Heart left ventricle (tissue), 16 donors: ENCODE results near the gene JUND. TPM values are rescaled to one million over a fixed set of nuclear protein-coding genes. Genes with fewer than 3 reads are reported as not detected.

Experiments used
- ATAC-seq, 4 donors: fragments of 200-7000 bp; cut with Tn5 transposase; one replicate each; pipeline ENCODE4 v1.9.1; 2020 to 2022; ENCODE audit warnings: moderate library complexity in 4 of 4, mild to moderate bottlenecking in 3 of 4, moderate number of reproducible peaks in 1 of 4
- DNase-seq, 5 donors: peaks; one replicate each; pipeline ENCODE4 v3.0.0-alpha.2; 2020
- H3K27ac ChIP-seq, 12 donors: fragments of 200-600 bp; sonication (generic) in 4 of 12; one replicate each; pipeline versions ENCODE4 v1.5.0 to v1.8.0; 2016 to 2022; ENCODE audit warnings: mild to moderate bottlenecking in 2 of 12
- H3K27me3 ChIP-seq, 9 donors: fragments of 200-600 bp; sonication (generic) in 2 of 9; one replicate each; pipeline versions ENCODE4 v1.5.1 to v1.8.0; 2016 to 2022; ENCODE audit warnings: mild to moderate bottlenecking in 3 of 9
- H3K36me3 ChIP-seq, 9 donors: fragments of 200-600 bp; sonication (generic) in 2 of 9; one replicate each; pipeline versions ENCODE4 v1.5.0 to v1.8.0; 2018 to 2022; ENCODE audit warnings: mild to moderate bottlenecking in 2 of 9
- H3K4me1 ChIP-seq, 12 donors: fragments of 200-600 bp; sonication (generic) in 4 of 12; one replicate each; pipeline versions ENCODE4 v1.5.0 to v1.8.0; 2016 to 2022; ENCODE audit warnings: mild to moderate bottlenecking in 3 of 12
- H3K4me3 ChIP-seq, 12 donors: fragments of 200-600 bp; sonication (generic) in 4 of 12; one replicate each; pipeline versions ENCODE4 v1.5.0 to v1.8.0; 2017 to 2022; ENCODE audit warnings: mild to moderate bottlenecking in 9 of 12, moderate library complexity in 4 of 12
- H3K9me3 ChIP-seq, 12 donors: fragments of 200-600 bp; sonication (generic) in 4 of 12; one replicate each; pipeline versions ENCODE4 v1.5.0 to v1.8.0; 2016 to 2022; ENCODE audit warnings: mild to moderate bottlenecking in 1 of 12
- POLR2A ChIP-seq, 2 donors: fragments of 450-650 bp; IDR thresholded peaks; one replicate each; pipeline ENCODE4 v1.6.1; 2017; ENCODE audit warnings: antibody characterized with exemption in 2 of 2, mild to moderate bottlenecking in 2 of 2, moderate library complexity in 2 of 2
- WGBS, 4 donors: extraction: QIAGEN DNeasy Blood & Tissue Kit in 2 of 4; methylation state at CpG; one replicate each; pipeline versions ENCODE4 v1.1.5 to v1.1.7; 2013 to 2018; 5-methylcytosine and 5-hydroxymethylcytosine counted together
- intact Hi-C, 10 donors: fragments of 100-400 bp; cut with DNase I; formaldehyde crosslinking; loops; one replicate each; pipeline versions ENCODE4 v1.11.1 to v1.14.2; 2022
- polyA plus RNA-seq, 2 donors: library from polyadenylated mRNA; stranded (reverse); fragments of 200-250 nt; gene quantifications; one replicate each; pipeline ENCODE4 v1.2.3, GENCODE V29; 2013
- total RNA-seq, 9 donors: library from RNA; depleted of rRNA in 2 of 9; stranded (reverse); fragments of >200 nt in 2 of 9; fragmentation: NEBNext Ultra II Directional in 3 of 9; extraction: Animal tissue kit (Norgen Biotek cat#: 25700) in 3 of 9; gene quantifications; one replicate each; pipeline versions ENCODE4 v1.1.0 to v1.2.4, GENCODE V29; 2016 to 2023
- TF ChIP-seq, protein P1 (sequence below), 12 donors: fragments of 200-600 bp; sonication (generic) in 4 of 12; IDR thresholded peaks; one replicate each; pipeline versions ENCODE4 v1.5.0 to v1.8.0; 2018 to 2022; ENCODE audit warnings: antibody characterized with exemption in 12 of 12, mild to moderate bottlenecking in 5 of 12
- donor health status: ischemic (EF 13 %, LVEDD 7.1; RV severe dilation, severe dysfunction).
- donor health status: healthy with polysubstance abuse.
- donor health status: DM: no; HTN: yes; CAD: no.
- donor health status: DM: no; HTN: no; CAD: no.
- donor health status: ischemic (EF 25% LVEDD 6.9; RV normal size, moderate dysfunction).
- donor health status: ischemic (EF 25% LVEDD 5.7; RV mildly dilated, moderate dysfunction).
- donor health status: healthy.
- donor health status: DM: yes; HTN: yes; CAD: no.
- donor health status: ischemic (EF 35%, LVEDD 5.7; RV mildly dilated, moderate dysfunction).
- donor health status: nonischemic (EF 11% LVEDD 7.7; RV severe dilation, severe dysfunction).
- donor health status: DM: yes; HTN: yes; CAD: no.
- donor health status: PGD.
- donor health status: ischemic (EF 29% LVEDD 5.4; RV normal size, mild dysfunction).
- donor health status: nonischemic (EF 23%, LVEDD 6.1; RV moderate dilation, normal function).

JUND gene
- total and polyA plus RNA-seq, 11 donors, result 80.2 to 352 (median 137) TPM

DNA sequence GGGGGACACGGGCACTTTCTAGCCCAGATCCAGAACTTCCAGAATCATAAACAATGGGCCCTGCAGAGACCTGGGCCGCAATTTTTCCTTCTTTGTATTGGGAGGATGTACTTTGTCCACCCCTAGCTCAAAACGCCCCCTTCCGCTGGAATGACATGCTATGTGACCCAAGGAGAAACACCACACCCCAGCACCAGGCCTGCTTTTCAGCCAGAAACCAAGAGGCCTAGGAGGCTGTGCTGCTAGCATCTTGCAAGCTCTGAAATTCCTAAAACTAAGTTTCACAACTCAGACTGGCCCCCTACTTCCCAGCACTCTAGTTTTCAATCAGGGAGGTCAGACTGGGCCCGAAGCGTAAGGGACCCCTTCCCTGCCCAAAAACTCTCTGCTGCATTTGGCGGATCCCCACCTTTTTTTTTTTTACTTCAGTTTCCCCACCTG lies 40.9 kb upstream of the JUND start:
- intact Hi-C loops, result loop anchor here in 6 of 10 donors (2.0 to 10.0 kb wide), 4 partner anchors 18 to 128 kb away; partner anchors contain the start of genes RAB3A (in 2 of the 6) and MPV17L2 (in 1 of the 6)
- DNase-seq, result peak in 3 of 5 donors; percentile 51 to 72 (median 51)
- ATAC-seq, result peak in 2 of 4 donors; percentile 14 to 32
- peak overlapping the region; percentile 25 to 91 (median 81) for H3K4me3 ChIP-seq
- H3K27me3 ChIP-seq, result no peaks in the 10 kb centered on the region
- H3K4me1 ChIP-seq, result peaks cover 2 to 64% (median 48%) of the 10 kb centered on the region in 12 donors
- no peaks in the 10 kb centered on the region for H3K36me3 ChIP-seq
- WGBS, 4 donors, result 1 to 5% (median 2%) methylated on average over 7 of the region's 7 CpGs
- peak overlapping the region; percentile 62 to 98 (median 88) for H3K27ac ChIP-seq
- no peaks in the 10 kb centered on the region for H3K9me3 ChIP-seq
- TF ChIP-seq POLR2A (IDR thresholded peaks at IDR 0.05), result no peak
- TF ChIP-seq, protein P1, sequence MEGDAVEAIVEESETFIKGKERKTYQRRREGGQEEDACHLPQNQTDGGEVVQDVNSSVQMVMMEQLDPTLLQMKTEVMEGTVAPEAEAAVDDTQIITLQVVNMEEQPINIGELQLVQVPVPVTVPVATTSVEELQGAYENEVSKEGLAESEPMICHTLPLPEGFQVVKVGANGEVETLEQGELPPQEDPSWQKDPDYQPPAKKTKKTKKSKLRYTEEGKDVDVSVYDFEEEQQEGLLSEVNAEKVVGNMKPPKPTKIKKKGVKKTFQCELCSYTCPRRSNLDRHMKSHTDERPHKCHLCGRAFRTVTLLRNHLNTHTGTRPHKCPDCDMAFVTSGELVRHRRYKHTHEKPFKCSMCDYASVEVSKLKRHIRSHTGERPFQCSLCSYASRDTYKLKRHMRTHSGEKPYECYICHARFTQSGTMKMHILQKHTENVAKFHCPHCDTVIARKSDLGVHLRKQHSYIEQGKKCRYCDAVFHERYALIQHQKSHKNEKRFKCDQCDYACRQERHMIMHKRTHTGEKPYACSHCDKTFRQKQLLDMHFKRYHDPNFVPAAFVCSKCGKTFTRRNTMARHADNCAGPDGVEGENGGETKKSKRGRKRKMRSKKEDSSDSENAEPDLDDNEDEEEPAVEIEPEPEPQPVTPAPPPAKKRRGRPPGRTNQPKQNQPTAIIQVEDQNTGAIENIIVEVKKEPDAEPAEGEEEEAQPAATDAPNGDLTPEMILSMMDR (IDR thresholded peaks at IDR 0.05), result peak in 5 of 12 donors; percentile 10 to 31 (median 17)

- H3K4me3 ChIP-seq, result peak overlapping the region in 8 of 12 donors; percentile 68 to 88 (median 84)
- H3K27me3 ChIP-seq, result no peaks in the 10 kb centered on the region
- TF ChIP-seq, protein P1 (IDR thresholded peaks at IDR 0.05), result no peak
- no peak for TF ChIP-seq POLR2A (IDR thresholded peaks at IDR 0.05)
- H3K36me3 ChIP-seq, result no peaks in the 10 kb centered on the region
- H3K9me3 ChIP-seq, result no peaks in the 10 kb centered on the region
- intact Hi-C loops, result loop anchor here in 6 of 10 donors (2.0 to 10.0 kb wide), 4 partner anchors 17 to 127 kb away; partner anchors contain the start of genes RAB3A (in 2 of the 6) and MPV17L2 (in 1 of the 6)
- ATAC-seq (no peak), DNase-seq (no peak)
- H3K27ac ChIP-seq, result peak overlapping the region in 11 of 12 donors; percentile 75 to 98 (median 89)
- WGBS, 4 donors, result 14 to 23% (median 18%) methylated on average over 9 of the region's 9 CpGs
- H3K4me1 ChIP-seq, result peaks cover 2 to 66% (median 48%) of the 10 kb centered on the region in 12 donors
Measured at GRCh38 chr19:18321734-18322102, 40.3 kb upstream of the JUND start.

- intact Hi-C loops, result loop anchor here in 5 of 10 donors (5.0 to 10.0 kb wide), 3 partner anchors 114 to 126 kb away; partner anchors contain the start of genes RAB3A (in 2 of the 5) and MPV17L2 (in 1 of the 5)
- Histone ChIP-seq H3K4me3 (peak overlapping the region in 1 of 12 donors; percentile 81), H3K27me3 (no peaks in the 10 kb centered on the region), H3K27ac (peak overlapping the region in 10 of 12 donors; percentile 3 to 98 (median 90)), H3K36me3 (no peaks in the 10 kb centered on the region), H3K9me3 (no peaks in the 10 kb centered on the region), H3K4me1 (peaks cover 2 to 66% (median 48%) of the 10 kb centered on the region in 12 donors)
- WGBS, 4 donors, result 45 to 68% (median 57%) methylated on average over 14 of the region's 14 CpGs
- ATAC-seq (peak in 1 of 4 donors; percentile 21), DNase-seq (peak in 2 of 5 donors; percentile 50 to 54)
- TF ChIP-seq POLR2A (IDR thresholded peaks at IDR 0.05), result no peak
- TF ChIP-seq, protein P1 (IDR thresholded peaks at IDR 0.05), result no peak
Measured at GRCh38 chr19:18320865-18321733, 39.7 kb upstream of the JUND start.
